GM12864 (cell line): ENCODE data around the gene INMT.

Experiments used
- DNase-seq: peaks from one replicate; pipeline ENCODE4 v3.0.0-alpha.2; 2011; ENCODE audit warnings: low read depth
- H3K4me3 ChIP-seq: 2 replicates; pipeline ENCODE4 v1.5.1; 2011; ENCODE audit warnings: mild to moderate bottlenecking, low read depth, low read length, control low read depth
- TF ChIP-seq, protein P1 (sequence below): IDR thresholded peaks from 2 replicates; pipeline ENCODE4 v1.5.1; 2011; ENCODE audit warnings: low read depth, mild to moderate bottlenecking, moderate library complexity, low read length, control low read depth, inconsistent platforms; ENCODE audit errors: missing control alignments

INMT gene

DNA sequence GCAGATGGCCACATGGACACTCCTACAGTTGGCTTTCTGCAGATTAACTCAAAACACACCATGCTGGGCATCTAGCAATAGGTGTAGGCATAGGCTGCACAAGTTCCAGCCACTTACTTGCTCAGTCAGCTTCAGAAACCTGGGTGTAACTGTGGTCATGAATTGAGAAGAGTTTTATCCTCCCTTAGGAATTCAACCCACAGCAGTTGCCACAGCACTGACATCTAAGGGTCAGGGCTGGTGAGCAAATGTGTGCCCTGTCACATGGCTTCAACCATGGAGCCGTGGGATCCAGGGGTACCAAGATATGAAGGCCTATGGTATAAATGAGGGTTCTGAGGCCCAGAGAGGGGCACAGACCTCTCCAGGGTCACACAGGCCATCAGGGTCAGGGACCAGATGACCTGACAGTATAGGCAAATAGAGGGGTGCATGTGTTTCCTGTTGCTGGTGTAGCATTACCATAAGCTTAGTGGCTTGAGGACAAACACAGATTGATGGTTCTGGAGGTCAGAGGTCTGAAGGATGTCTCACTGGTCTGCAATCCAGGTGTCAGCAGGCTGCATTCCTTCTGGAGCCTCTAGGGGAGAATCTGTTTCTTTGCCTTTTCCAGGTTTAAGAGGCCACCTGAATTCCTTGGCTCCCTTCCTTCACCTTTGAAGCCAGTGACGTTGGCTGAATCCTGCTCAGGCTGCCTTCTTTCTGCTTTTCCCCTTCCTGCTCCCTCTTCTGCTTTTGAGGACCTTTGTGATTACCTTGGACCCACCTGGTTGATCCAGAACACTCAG is 43.4 kb downstream of the INMT start:
- H3K4me3 ChIP-seq = no peak overlapping the region
- TF ChIP-seq, protein P1, sequence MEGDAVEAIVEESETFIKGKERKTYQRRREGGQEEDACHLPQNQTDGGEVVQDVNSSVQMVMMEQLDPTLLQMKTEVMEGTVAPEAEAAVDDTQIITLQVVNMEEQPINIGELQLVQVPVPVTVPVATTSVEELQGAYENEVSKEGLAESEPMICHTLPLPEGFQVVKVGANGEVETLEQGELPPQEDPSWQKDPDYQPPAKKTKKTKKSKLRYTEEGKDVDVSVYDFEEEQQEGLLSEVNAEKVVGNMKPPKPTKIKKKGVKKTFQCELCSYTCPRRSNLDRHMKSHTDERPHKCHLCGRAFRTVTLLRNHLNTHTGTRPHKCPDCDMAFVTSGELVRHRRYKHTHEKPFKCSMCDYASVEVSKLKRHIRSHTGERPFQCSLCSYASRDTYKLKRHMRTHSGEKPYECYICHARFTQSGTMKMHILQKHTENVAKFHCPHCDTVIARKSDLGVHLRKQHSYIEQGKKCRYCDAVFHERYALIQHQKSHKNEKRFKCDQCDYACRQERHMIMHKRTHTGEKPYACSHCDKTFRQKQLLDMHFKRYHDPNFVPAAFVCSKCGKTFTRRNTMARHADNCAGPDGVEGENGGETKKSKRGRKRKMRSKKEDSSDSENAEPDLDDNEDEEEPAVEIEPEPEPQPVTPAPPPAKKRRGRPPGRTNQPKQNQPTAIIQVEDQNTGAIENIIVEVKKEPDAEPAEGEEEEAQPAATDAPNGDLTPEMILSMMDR = peak; percentile 12
- DNase-seq = no peak

DNA sequence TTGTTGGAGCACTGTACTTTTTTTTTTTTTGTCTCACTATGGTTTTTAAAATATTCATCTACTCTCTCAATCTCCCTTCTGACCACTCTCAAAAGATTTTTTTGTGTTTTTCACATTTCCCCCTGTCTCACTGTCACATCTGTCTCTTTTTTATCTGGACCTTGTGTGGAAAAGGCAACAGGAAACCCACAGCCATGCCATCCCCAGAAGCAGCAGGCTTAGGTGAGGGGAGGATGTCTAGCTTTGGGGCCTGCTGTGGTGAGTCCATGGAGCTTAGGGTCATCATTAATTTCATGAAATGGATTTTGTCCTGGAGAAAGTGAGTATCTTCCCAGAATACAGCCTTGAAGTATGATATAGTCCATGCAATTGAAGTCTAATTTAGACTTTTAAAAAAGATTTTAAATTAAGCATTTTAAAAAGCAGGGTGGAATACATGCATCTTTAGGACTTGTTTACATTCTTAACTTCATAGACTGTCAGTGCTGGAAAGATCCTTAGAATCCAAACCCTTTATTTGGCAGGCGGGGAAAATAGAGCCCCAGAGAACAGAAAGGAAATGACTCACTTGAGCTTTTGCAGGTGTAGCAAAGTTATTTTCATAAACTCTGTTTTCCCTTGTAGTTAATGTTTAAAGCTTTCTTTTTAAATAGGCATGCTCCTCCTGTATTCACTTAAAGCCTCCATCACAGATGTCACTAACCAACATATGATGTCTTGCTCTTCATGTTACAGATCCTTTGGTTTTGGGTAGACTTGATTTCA is 44.4 kb downstream of the INMT start:
- H3K4me3 ChIP-seq = no peak overlapping the region
- DNase-seq = no peak
- TF ChIP-seq, protein P1 = no peak

DNA sequence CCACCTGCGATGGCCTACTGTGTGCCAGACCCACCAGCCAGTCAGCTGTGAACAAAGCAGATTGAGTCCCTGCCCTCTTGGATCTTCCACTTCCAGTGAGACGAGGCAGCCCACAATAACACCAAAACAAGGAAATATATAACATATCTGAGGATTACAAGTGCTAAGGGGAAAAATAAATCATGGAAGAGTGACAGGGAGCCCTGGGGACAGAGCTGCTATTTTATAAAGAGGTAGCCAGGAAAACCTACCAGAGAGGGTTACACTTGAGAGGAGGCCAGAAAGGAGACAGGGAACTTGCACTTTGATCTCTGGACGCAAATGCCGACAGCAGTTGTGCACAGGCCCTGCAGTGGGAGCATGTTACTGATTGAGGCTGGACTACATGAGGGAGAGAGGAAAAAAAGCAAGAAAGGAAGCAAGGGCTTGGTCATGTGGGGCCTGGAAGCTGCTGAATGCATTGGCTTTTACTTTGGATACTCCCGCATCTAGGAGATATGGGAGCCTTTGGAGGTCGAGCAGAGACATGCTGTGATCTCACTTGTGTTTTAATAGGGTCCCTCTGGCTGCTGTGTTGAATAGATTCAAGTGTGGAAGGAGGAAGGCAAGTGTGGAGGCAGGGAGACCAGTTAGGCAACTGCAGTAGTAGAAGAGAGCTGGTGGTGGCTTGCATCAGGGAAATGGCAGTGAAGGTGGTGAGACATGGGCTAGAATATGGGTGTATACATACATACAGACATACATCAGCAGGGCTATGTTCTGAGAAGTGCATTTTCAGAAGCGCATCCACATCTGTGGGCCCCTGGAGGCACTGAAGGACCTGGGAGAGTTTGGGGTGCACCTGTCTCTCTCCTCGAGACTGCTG is 45.5 kb downstream of the INMT start:
- no peak for DNase-seq
- TF ChIP-seq, protein P1 = no peak
- no peak overlapping the region for H3K4me3 ChIP-seq

DNA sequence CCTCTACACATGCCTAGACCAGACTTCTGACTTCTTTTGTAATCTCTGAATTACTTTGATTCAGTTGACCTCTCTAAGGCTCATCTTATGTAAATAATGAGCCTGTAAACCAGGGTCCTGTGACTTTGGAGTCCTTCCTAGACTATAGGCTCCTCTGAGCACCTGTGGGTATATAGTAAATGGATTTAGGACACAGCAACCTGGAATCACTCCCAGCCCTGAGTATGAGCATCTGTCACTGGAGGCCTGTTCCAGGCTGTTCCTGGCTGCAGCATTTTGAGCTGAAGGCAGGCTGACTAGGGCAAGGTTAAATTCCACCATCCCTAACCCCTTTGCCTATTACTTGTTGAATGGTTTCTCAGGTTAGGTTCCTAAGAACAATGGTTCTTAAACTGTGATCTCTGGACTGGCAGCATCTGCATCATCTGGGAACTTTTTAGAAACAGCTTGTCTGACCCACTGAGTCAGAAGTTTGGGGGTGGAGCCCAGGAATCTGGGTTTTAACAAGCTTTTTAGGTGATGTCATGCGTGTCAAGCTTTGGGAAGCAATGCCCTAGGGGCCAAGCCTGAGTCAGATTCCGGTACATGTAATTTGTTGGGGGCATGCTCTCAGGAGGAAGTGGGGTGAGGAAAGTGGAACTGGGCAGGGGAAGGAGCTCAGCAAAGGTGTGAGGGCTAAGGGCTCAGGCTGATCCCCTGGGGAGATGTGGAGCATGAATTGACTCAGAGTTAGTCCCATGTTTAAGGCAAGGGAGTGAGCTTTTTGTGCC is 47.5 kb downstream of the INMT start:
- peak; percentile 56 for DNase-seq
- TF ChIP-seq, protein P1 = no peak
- H3K4me3 ChIP-seq = no peak overlapping the region

DNA sequence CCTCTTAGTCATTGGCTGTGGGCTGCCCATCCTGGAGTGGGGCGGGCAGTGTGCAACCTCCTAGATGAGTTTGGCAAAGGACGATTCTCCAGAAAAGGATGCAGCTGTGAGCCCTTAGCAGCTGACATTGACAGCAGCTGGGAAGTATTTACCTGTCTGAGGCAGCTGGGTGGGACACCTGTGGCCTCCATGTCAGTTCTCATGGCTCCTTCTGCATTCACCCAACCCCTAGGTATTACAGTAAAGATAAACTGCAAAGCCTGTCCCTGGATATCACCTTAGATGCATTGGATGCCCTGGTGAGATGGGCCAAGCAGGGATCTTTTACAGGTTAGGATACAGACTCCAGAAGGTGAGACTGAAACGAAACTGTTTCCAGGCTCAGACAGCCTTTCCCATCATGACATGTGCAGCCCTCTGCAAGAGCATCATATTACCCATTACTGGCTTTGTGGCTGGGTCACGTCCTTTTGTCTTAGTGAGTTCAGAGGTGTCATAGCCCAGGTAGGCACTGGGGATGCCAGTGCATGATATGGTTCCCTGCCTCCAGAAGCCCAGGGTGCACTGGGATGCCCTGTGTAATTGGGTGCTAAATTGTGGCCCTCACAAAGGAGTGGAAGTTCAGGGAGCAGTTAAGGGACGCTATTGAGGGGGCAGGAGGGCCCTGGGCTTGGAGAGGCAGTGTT is 48.2 kb downstream of the INMT start:
- H3K4me3 ChIP-seq = no peak overlapping the region
- no peak for DNase-seq
- TF ChIP-seq, protein P1 = no peak
